GM21717 (cell line): ENCODE data around the gene IGFALS.

Experiments
- ATAC-seq: cut with Tn5 transposase; IDR thresholded peaks from one replicate; pipeline ENCODE4 v1.9.1; 2021; ENCODE audit warnings: mild to moderate bottlenecking, moderate library complexity; ENCODE audit not compliant: unreplicated experiment

Gene IGFALS

DNA sequence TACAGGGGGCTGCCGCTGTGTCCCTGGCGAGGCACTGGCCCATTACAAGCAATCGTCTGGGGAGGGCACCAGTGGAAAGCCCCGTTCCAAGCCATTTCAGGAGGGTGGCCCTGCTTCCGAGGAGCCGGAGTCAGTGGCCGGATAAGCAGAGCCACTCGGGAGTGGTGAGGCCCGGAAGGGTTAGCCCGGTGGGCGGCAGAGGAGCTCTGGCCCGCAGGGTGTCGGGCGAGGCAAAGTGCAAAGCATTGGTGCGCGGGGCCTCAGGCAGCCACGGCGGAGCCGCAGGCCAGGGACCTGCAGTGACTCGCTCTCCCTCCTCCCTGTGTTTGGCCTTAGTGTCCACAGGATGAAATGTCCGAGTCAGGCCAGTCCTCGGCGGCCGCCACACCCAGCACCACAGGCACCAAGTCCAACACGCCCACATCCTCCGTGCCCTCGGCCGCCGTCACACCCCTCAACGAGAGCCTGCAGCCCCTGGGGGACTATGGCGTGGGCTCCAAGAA, 46.8 kb downstream of the IGFALS start:
- no peak for ATAC-seq

DNA sequence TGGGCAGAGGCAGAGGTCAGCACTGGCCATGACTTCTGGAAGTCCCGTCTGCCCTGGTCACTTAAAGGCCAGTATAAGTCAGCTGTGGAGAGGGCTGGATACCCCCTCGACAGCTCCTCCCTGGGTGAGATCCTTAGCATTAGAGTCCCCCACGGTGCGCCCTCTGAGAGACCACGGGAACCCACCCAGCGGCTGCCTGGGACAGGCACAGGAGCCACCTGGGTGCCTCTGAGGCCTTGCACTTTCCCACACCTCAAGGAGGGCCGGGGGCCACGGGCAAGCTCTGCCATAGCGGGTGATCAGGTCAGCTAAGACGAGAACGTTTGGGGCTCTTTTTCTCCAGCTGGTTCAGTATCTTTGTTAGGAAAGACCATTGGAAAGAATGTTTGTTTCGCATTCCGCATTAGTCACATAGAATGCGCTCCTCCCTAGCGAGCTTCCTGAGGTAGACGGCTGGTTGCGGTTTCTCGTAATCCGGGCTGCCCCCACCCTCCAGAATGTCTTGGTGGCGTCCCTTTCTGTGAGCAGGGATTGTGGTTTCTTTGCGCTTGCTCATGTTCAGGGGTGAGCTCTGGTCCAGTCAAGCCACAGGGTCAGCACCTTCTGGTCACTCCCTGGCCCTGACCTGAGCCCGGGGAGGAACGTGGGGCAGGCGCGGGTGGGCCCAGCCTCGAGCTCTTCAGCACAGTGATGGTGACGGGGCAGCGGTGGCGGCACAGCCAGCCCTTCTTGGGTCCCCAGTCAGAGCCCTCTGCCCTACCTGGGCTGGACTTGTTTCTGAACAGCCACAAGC, 47.4 kb downstream of the IGFALS start:
- no peak for ATAC-seq

DNA sequence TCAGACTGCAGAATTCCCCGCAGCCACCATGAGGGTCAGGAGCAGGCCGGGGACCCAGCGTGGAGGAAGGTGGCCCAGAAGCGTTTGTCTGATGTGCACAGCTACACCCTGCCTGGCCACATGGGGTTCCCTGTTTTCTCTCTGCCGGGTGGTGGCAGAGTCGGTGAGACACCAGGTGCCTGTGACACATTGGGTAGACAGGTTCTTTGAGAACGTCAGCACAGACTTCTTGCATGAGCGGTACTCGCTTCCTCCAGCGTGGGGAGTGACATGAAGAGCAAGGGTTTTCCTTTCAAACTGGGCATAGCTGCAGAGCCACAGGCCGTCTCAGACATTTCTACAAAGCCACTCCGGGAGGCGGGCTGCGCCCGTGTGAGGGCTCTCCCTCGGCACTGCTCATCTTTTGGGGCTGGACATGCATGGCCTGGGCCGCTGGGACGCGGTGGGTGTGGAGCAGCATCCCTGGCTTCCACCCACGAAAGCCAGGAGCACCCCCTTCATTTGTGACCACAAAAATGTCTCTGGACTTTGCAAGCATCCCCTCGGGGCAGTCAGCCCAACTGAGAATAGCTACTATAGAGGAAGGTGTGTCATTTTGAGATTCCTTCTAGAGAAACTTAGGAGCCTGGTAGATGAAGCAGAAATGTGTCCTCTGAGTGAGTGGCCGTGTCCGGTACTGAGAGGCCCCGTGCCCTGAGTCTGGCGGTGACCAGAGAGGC, 48.2 kb downstream of the IGFALS start:
- no peak for ATAC-seq

DNA sequence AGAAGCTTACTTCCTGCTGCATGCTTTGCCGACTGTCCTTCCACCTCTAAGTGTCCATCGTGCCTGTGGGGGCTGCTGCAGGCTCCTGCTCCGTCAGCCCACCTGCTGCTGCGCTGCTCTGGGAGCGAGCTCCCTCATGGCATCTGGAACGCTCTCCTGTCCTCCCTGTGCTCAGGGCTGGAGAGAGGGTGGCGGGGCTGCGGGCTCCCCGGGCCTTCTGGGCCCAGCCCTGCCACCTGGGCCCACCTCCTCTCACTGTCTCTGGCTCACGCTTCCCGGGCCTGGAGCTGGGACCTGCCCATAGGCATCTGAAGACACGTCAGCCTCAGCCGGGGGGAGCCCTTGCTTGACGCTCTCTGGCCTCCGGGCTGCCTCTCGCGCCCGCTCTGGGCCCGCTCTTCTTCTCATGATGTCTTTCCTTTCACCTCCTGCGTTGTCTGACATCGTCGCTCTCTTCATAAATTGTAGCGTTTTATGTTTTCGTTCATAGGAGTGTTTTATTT, 49.1 kb downstream of the IGFALS start:
- no peak for ATAC-seq

DNA sequence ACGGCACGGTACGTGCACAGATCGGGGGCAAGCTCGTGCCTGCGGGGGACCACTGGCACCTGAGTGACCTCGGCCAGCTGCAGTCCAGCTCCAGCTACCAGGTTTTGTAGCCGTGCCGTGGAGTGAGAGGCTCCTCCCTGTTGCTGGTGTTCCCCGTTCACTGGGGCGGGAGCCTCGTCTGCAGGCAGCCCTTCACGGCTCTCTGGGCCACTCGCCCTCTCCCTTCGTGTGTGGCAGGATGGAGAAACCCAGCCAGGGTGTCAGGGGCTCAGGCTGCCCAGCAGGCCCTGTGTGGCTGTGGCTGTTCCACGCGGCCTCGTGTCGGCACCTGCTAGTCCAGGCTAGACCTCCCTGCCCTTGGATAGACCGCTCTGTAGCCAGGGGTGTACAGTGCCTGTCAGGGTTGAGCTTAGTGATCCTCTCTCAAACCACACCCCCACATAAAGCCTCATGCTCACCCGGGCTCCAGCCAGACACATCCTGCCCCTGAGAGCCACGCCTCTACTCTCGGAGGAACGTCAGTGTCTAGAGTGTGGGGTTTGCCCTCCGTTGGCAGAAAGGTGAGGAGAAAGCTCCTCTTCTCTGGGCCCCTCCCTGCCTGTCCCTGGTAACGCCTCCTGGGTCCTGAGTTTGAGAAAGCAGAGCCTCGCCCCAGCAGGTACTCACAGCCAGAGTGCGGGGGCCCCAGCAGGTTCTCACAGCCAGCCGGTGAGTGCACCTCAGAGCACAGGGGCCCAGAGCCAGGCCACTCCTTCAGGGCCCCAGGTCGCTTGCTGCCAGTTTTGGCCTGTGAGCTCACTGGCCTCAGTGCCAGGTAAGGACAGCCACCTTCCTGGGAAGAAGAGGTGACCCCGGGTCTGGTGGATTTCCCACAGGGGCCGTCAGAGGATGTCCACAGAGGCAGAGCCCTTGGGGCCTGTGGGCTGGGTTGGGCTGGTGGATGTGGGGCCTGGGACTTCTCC, 49.8 kb downstream of the IGFALS start:
- no peak for ATAC-seq

DNA sequence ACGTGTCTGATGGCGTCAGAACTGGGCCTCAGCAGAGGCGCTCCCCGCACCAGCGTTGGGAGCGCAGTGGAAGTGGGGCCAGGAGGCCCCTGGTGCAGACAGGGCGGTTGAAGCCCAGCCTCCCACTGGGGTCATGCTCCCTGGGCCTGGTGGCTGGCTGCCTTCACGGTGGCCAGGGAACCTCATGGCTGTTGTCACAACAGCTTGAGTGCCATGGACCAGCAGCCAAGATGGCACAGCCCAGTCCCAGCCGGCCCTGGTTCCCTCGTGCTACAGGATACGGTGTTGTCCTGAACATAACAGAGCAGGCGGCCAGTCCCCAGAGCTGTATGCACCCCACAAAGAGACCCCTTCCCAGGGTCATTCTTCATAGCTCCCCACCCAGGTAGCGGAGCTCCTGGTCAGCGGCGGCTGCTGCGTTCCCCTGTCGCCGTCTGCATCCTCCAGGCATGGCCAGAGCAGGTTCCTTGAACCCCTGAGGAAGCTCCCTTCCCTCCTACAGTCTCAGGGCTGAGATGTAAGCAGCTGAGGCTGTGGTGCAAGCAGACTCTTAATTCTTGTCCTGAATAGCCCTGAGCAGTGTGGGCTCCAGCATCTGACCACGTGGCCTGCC, 51.8 kb downstream of the IGFALS start:
- ATAC-seq = no peak

DNA sequence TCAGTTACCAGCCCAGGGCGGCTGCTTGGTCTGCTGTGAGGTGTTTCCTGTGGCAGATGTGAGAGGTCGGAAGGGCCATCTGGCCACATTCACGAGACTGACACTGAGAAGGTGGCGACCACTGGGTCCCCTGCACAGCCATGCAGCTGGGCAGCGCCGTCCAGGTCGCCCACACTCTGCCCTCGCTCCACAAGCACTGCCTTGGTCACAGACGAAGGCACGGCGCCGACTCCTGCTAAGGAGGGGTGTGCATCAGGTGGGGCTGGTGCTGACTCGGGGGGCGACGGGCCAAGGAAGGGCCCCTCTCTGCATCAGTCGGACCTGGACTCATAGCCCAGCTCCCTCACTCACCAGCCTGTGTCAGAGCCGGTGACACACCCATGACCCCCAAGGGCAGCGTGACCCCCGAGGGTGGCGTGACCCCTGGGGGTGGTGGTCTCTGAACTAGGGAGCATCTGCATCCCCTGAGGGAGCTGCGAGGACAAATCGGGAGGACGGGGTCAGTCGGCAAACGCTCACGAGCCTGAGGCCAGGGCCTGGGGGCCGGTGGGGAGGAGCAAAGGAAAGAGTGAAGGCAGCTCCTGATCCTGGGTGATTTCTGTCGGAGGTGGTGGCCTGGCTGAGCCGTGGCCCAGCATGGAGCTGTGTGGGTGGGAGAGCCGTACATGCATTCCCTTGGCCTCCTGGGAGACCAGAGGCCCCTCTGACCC, 52.6 kb downstream of the IGFALS start:
- no peak for ATAC-seq
